Measurements from ENCODE around the gene GLO1. TPM values are rescaled to one million over a fixed set of nuclear protein-coding genes. Genes with fewer than 3 reads are reported as not detected.

Gene GLO1
- total and polyA plus RNA-seq, 2 donors (not counting 3 experiments of a cell fraction or from before 2014, with no cell fraction given): 70.3 to 120 TPM

GRCh38 chr6:38723783-38724182 is 20.8 kb upstream of the GLO1 start:
- no peak overlapping the region for H3K4me3 ChIP-seq (replicated peaks in 1 of 3; ENCODE audit: insufficient read depth in 1 of 3, low read depth in 1 of 3, low read length in 3 of 3)
- no peak overlapping the region for H3K27ac ChIP-seq (ENCODE audit: insufficient read depth, low read depth, low read length)
- no peaks in the 10 kb centered on the region for H3K36me3 ChIP-seq (ENCODE audit: control insufficient read depth in 2 of 2, extremely low read depth in 1 of 2, insufficient read depth in 2 of 2, low read length in 2 of 2)
- H3K9me3 ChIP-seq (replicated peaks; ENCODE audit: control insufficient read depth, insufficient read depth, low read length): no peaks in the 10 kb centered on the region
- peaks cover 19% of the 10 kb centered on the region for H3K4me1 ChIP-seq (ENCODE audit: control insufficient read depth, extremely low read depth, insufficient read depth, low read length)
- no peaks in the 10 kb centered on the region for H4K20me1 ChIP-seq (replicated peaks; ENCODE audit: control insufficient read depth, extremely low read depth, insufficient read depth, low read length)
- ChIA-PET CTCF (interaction anchor here (2.2 kb wide), 1 partner anchor 9 kb away, joined by 11 read pairs; the partner anchor contains the start of gene DNAH8), POLR2A (no interaction called here)
- no peaks in the 10 kb centered on the region for H3K27me3 ChIP-seq (ENCODE audit: control insufficient read depth in 2 of 2, insufficient read depth in 2 of 2, low read length in 2 of 2)
- no peak for TF ChIP-seq JUN (IDR thresholded peaks at IDR 0.05; ENCODE audit: borderline replicate concordance, insufficient read depth, insufficient read length, low read depth)
- TF ChIP-seq POLR2AphosphoS5 (IDR thresholded peaks at IDR 0.05; ENCODE audit: insufficient read depth, low read depth, low read length): no peak
- no peak for TF ChIP-seq FOS (IDR thresholded peaks at IDR 0.05; ENCODE audit: borderline replicate concordance, insufficient read depth, low read length)
- no peak for TF ChIP-seq MAX (IDR thresholded peaks at IDR 0.05; ENCODE audit: insufficient read depth, insufficient read length)
- no peak for TF ChIP-seq EZH2 (IDR thresholded peaks at IDR 0.05; ENCODE audit: borderline replicate concordance, low read depth, low read length, severe bottlenecking)
- no peak for TF ChIP-seq GATA2 (IDR thresholded peaks at IDR 0.05; ENCODE audit: insufficient read depth, insufficient read length, low read depth, low read length)
- no peak for TF ChIP-seq MYC (IDR thresholded peaks at IDR 0.05; ENCODE audit: low read depth, low read length)
- TF ChIP-seq POLR2A (IDR thresholded peaks at IDR 0.05; ENCODE audit: low read depth, low read length): no peak
- no peak for TF ChIP-seq CTCF (IDR thresholded peaks at IDR 0.05; ENCODE audit: extremely low read depth in 1 of 2, insufficient read depth in 1 of 2, low read depth in 1 of 2, low read length in 2 of 2)
- H3K9ac ChIP-seq (replicated peaks; ENCODE audit: extremely low read depth, insufficient read depth, low read length): no peak overlapping the region
- H3K79me2 ChIP-seq (ENCODE audit: control insufficient read depth, insufficient read depth, low read length): no peaks in the 10 kb centered on the region
- no peak for FAIRE-seq
- BruUV-seq (replicated peaks): no TSS peak
- dilution Hi-C loops (cut with MboI; ENCODE audit: extremely low pct_ligation_motif_present, low sequenced_read_pairs) (no loop called here), intact Hi-C loops (cut with micrococcal nuclease) (no loop called here)
- H2AFZ ChIP-seq (ENCODE audit: low read depth, low read length): no peak overlapping the region
- no peak overlapping the region for H3K4me2 ChIP-seq (ENCODE audit: insufficient read depth, low read length)
- DNase-seq (ENCODE audit: low read depth, low spot score): no peak
- no peaks in the 10 kb centered on the region for H3K9me1 ChIP-seq (replicated peaks; ENCODE audit: control insufficient read depth, extremely low read depth, insufficient read depth, low read length)
